ENCODE data around the gene EGFLAM. TPM values are rescaled to one million over a fixed set of nuclear protein-coding genes. Genes with fewer than 3 reads are reported as not detected.
"Not testable (repeated sequence)": the region's sequence is repeated elsewhere in the genome, so short reads cannot be mapped to it uniquely, and the experiment has no call there.

EGFLAM gene
- total and polyA plus RNA-seq, 2 donors (not counting 1 experiment from before 2014, with no cell fraction given): 0.33 to 20.0 TPM

DNA sequence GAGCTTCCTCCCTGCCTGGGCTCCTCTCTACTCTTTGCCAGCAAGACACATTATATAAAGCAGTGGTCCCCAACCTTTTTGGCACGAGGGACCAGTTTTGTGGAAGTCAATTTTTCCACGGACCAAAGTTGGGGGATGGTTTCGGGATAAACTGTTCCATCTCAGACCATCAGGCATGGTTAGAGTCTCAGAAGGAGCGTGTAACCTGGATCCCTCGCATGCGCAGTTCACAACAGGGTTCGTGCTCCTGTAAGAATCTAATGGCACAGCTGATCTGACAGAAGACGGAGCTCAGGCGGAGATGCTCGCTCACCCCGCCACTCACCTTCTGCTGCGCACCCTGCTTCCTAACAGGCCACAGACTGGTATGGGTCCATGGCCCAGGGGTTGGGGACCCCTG, 155.3 kb downstream of the EGFLAM start:
- H3K9ac ChIP-seq (ENCODE audit: insufficient read depth, low read length): no peak overlapping the region
- no peak overlapping the region for H2AFZ ChIP-seq (ENCODE audit: low read length)
- no peaks in the 10 kb centered on the region for H3K79me2 ChIP-seq (ENCODE audit: control insufficient read depth, insufficient read depth, low read length)
- H3K36me3 ChIP-seq (ENCODE audit: control insufficient read depth, insufficient read depth, low read length): no peaks in the 10 kb centered on the region
- TF ChIP-seq, protein P1, sequence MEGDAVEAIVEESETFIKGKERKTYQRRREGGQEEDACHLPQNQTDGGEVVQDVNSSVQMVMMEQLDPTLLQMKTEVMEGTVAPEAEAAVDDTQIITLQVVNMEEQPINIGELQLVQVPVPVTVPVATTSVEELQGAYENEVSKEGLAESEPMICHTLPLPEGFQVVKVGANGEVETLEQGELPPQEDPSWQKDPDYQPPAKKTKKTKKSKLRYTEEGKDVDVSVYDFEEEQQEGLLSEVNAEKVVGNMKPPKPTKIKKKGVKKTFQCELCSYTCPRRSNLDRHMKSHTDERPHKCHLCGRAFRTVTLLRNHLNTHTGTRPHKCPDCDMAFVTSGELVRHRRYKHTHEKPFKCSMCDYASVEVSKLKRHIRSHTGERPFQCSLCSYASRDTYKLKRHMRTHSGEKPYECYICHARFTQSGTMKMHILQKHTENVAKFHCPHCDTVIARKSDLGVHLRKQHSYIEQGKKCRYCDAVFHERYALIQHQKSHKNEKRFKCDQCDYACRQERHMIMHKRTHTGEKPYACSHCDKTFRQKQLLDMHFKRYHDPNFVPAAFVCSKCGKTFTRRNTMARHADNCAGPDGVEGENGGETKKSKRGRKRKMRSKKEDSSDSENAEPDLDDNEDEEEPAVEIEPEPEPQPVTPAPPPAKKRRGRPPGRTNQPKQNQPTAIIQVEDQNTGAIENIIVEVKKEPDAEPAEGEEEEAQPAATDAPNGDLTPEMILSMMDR (conservative IDR thresholded peaks at IDR 0.05 in 1 of 2, IDR thresholded peaks at IDR 0.05 in 1 of 2; ENCODE audit: low read depth in 1 of 2, low read length in 2 of 2): no peak
- no peak for TF ChIP-seq EZH2 (IDR thresholded peaks at IDR 0.05; ENCODE audit: low read length, missing control alignments)
- no peak for DNase-seq (ENCODE audit: low read depth in 2 of 2)
- no peaks in the 10 kb centered on the region for H3K9me3 ChIP-seq (ENCODE audit: control insufficient read depth, insufficient read depth, low read depth, low read length)
- H3K27me3 ChIP-seq (ENCODE audit: control insufficient read depth, insufficient read depth, low read length): no peaks in the 10 kb centered on the region
- H3K4me2 ChIP-seq (ENCODE audit: extremely low read depth, insufficient read depth, low read length): no peak overlapping the region
- H4K20me1 ChIP-seq (ENCODE audit: control insufficient read depth, extremely low read depth, insufficient read depth, low read length): no peaks in the 10 kb centered on the region
- H3K4me1 ChIP-seq (ENCODE audit: control insufficient read depth, extremely low read depth, insufficient read depth, low read length): peaks cover 2% of the 10 kb centered on the region
- no peak overlapping the region for H3K27ac ChIP-seq (ENCODE audit: insufficient read depth, low read length)
- H3K4me3 ChIP-seq (replicated peaks in 1 of 4; ENCODE audit: control extremely low read depth in 1 of 4, insufficient read depth in 1 of 4, low read depth in 3 of 4, low read length in 4 of 4): no peak overlapping the region

DNA sequence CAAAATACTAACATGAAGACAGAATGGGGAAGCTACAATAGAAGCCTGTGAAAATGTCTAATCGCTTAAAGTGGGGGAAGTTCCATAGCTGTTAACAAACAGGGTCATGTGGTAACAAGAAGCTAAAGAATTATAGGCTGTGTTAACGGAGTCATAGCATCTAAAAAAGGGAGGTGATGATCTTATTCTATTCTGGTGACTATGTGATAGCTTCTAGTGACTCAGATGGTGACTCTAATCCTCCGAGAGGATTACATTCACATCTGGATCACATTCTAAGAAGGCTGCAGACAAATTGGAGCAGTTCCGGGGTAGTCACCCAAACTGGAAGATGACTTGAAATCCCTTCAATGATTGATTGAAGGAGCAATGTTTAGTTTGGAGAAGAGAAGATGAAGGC, 156.0 kb downstream of the EGFLAM start:
- no peak overlapping the region for H3K9ac ChIP-seq (ENCODE audit: insufficient read depth, low read length)

DNA sequence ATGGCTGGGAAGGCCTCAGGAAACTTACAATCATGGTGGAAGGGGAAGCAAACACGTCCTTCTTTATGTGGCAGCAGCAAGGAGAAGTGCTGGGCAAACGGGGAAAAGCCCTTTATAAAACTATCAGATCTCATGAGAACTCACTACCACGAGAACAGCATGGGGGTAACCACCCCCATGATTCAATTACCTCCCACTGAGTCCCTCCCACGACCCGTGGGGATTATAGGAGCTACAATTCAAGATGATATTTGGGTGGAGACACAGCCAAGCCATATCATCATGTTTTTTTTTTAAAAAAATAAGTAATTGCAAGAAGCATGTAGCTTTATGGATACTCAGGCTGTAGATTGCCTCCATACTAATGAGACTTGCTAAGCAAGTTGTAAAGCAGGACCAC, 157.4 kb downstream of the EGFLAM start:
- not testable (repeated sequence) for H3K27ac ChIP-seq (ENCODE audit: insufficient read depth, low read length); H3K4me3 ChIP-seq (replicated peaks in 1 of 4; ENCODE audit: control extremely low read depth in 1 of 4, insufficient read depth in 1 of 4, low read depth in 3 of 4, low read length in 4 of 4); H3K79me2 ChIP-seq (ENCODE audit: control insufficient read depth, insufficient read depth, low read length); H4K20me1 ChIP-seq (ENCODE audit: control insufficient read depth, extremely low read depth, insufficient read depth, low read length); H3K4me1 ChIP-seq (ENCODE audit: control insufficient read depth, extremely low read depth, insufficient read depth, low read length); H2AFZ ChIP-seq (ENCODE audit: low read length); H3K9ac ChIP-seq (ENCODE audit: insufficient read depth, low read length); DNase-seq (ENCODE audit: low read depth in 2 of 2); H3K4me2 ChIP-seq (ENCODE audit: extremely low read depth, insufficient read depth, low read length); H3K36me3 ChIP-seq (ENCODE audit: control insufficient read depth, insufficient read depth, low read length); H3K27me3 ChIP-seq (ENCODE audit: control insufficient read depth, insufficient read depth, low read length); H3K9me3 ChIP-seq (ENCODE audit: control insufficient read depth, insufficient read depth, low read depth, low read length)

More for the DNA sequence above, 156.0 kb downstream of the EGFLAM start:
- no peaks in the 10 kb centered on the region for H3K27me3 ChIP-seq (ENCODE audit: control insufficient read depth, insufficient read depth, low read length)
- no peak overlapping the region for H3K27ac ChIP-seq (ENCODE audit: insufficient read depth, low read length)
- no peaks in the 10 kb centered on the region for H4K20me1 ChIP-seq (ENCODE audit: control insufficient read depth, extremely low read depth, insufficient read depth, low read length)
- H3K79me2 ChIP-seq (ENCODE audit: control insufficient read depth, insufficient read depth, low read length): no peaks in the 10 kb centered on the region
- H3K36me3 ChIP-seq (ENCODE audit: control insufficient read depth, insufficient read depth, low read length): no peaks in the 10 kb centered on the region
- H3K4me2 ChIP-seq (ENCODE audit: extremely low read depth, insufficient read depth, low read length): no peak overlapping the region
- no peak overlapping the region for H2AFZ ChIP-seq (ENCODE audit: low read length)
- H3K9me3 ChIP-seq (ENCODE audit: control insufficient read depth, insufficient read depth, low read depth, low read length): no peaks in the 10 kb centered on the region
- peaks cover 2% of the 10 kb centered on the region for H3K4me1 ChIP-seq (ENCODE audit: control insufficient read depth, extremely low read depth, insufficient read depth, low read length)
- H3K4me3 ChIP-seq (replicated peaks in 1 of 4; ENCODE audit: control extremely low read depth in 1 of 4, insufficient read depth in 1 of 4, low read depth in 3 of 4, low read length in 4 of 4): no peak overlapping the region
- TF ChIP-seq, protein P1 (conservative IDR thresholded peaks at IDR 0.05 in 1 of 2, IDR thresholded peaks at IDR 0.05 in 1 of 2; ENCODE audit: low read depth in 1 of 2, low read length in 2 of 2): no peak
- no peak for TF ChIP-seq EZH2 (IDR thresholded peaks at IDR 0.05; ENCODE audit: low read length, missing control alignments)
- DNase-seq (ENCODE audit: low read depth in 2 of 2): peak in 1 of 2 donors; percentile 33

Data from fibroblast of lung (primary cell).